ENCODE results near the gene CCBE1. TPM values are rescaled to one million over a fixed set of nuclear protein-coding genes. Genes with fewer than 3 reads are reported as not detected.

The CCBE1 gene
- total RNA-seq, 2 experiments from 2014 or later = not detected

GRCh38 chr18:59555995-59556659, 141.1 kb downstream of the CCBE1 start:
- Mint-ChIP-seq H3K36me3 (ENCODE audit: low read depth) (no peaks in the 10 kb centered on the region), H3K4me3 (no peak overlapping the region), H3K27ac (no peak overlapping the region), H3K27me3 (no peaks in the 10 kb centered on the region), H3K9me3 (no peaks in the 10 kb centered on the region), H3K4me1 (no peaks in the 10 kb centered on the region)
- CTCF ChIA-PET = no interaction called here
- DNase-seq = no peak
- POLR2A ChIA-PET = no interaction called here

DNA sequence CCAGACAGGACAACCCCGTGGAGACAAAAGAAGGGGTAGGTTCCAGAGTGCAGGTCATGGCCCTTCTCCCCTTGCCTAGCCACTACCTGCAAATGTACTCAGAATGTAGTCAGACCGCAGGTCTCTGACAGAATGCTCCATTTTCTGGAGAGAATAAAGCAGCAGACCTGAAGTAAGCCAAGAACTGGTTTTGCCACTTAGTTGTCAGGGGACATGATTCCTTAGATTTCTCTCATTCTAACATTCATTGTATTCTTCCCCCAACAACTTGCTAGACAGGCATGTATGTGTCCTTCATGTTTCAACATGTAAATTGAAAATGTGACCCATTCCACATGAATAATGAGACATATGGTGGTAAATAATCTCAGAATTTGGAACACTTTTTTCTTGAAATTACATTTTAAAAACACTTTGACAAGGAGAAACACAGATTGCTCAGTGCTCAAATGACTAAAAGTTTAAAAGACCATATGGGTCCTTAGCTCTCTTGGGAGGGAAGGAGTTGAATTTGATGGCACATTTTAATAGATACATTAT, 142.4 kb downstream of the CCBE1 start:
- CTCF ChIA-PET = no interaction called here

DNA sequence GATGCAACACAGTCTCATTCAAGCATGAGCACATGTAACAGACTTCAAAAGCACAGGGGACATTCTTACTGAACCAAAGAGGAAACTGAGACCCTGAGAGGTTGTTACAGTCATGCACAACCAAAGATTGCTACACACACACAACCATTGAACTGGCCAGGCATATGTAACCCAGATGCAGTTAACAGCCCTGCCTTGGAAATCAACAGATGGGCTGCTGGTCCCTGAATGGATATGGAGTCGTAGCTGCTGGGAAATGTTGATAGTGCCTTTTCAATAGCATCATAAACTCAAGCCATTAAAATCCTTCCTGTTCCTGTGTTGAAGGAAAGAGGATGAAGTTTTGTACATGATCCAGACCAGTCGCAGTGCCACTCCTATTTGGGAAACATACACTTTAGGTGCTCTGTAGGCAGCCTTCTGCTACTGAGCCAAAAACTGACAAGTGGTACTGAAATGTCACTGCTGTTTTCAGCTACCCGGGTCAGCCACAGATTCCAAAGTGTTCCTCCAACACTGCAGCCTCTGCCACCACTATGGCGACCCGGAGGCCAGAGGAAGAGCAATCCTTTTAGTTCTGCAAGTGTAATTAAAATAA, 143.9 kb downstream of the CCBE1 start:
- no peak for DNase-seq
- H3K4me3 Mint-ChIP-seq = no peak overlapping the region
- H3K27me3 Mint-ChIP-seq = no peaks in the 10 kb centered on the region
- ChIA-PET CTCF (no interaction called here), POLR2A (no interaction called here)
- no peaks in the 10 kb centered on the region for H3K4me1 Mint-ChIP-seq
- H3K27ac Mint-ChIP-seq = no peak overlapping the region
- H3K36me3 Mint-ChIP-seq (ENCODE audit: low read depth) = no peaks in the 10 kb centered on the region
- no peaks in the 10 kb centered on the region for H3K9me3 Mint-ChIP-seq

More for the DNA sequence above, 142.4 kb downstream of the CCBE1 start:
- Mint-ChIP-seq H3K27ac (no peak overlapping the region), H3K9me3 (no peaks in the 10 kb centered on the region), H3K36me3 (ENCODE audit: low read depth) (no peaks in the 10 kb centered on the region), H3K4me1 (no peaks in the 10 kb centered on the region), H3K4me3 (no peak overlapping the region), H3K27me3 (no peaks in the 10 kb centered on the region)
- POLR2A ChIA-PET = no interaction called here
- DNase-seq = no peak

DNA sequence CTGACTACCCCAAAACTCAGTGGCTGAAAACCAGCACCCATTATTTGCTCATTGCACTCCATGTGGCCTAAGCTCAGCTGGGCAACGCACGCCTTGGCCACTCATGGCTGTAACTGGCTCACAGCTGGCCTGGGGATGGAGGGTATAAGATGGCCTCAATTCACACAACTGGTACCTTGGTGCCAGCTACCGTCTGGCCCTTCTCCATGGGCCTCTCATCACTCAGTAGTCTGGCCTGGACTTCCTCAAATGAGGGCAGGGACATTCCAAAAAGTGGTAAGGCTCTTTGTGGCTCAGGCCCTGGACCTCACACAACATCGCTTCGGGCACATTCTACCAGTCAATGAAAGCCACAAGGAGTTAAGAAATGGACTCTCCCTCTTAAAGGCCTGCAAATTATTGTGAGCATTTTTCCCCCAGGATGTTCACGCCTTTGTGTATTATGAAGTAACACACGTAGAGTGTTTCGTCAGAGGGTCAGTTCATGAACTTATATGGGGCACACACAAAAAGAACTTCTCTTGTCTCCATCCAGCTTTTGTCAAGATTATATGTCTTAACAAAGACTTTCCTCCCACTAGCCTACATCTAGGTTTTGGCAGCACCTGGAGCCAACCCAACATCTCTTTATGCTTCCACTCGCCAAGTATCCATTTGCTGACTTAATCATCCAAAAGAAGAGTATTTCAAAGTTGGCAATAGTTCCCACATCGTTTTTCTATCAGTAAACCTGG, 145.2 kb downstream of the CCBE1 start:
- Mint-ChIP-seq H3K4me3 (no peak overlapping the region), H3K27me3 (peaks cover 7% of the 10 kb centered on the region), H3K27ac (no peak overlapping the region), H3K9me3 (no peaks in the 10 kb centered on the region), H3K36me3 (ENCODE audit: low read depth) (no peaks in the 10 kb centered on the region), H3K4me1 (no peaks in the 10 kb centered on the region)
- ChIA-PET POLR2A (no interaction called here), CTCF (no interaction called here)
- DNase-seq = no peak

GRCh38 chr18:59550174-59550516, 147.1 kb downstream of the CCBE1 start:
- H3K9me3 Mint-ChIP-seq = no peaks in the 10 kb centered on the region
- H3K4me3 Mint-ChIP-seq = no peak overlapping the region
- no peak for DNase-seq
- CTCF ChIA-PET = no interaction called here
- H3K36me3 Mint-ChIP-seq (ENCODE audit: low read depth) = no peaks in the 10 kb centered on the region
- H3K27me3 Mint-ChIP-seq = peaks cover 7% of the 10 kb centered on the region
- POLR2A ChIA-PET = no interaction called here
- no peak overlapping the region for H3K27ac Mint-ChIP-seq
- H3K4me1 Mint-ChIP-seq = no peaks in the 10 kb centered on the region

DNA sequence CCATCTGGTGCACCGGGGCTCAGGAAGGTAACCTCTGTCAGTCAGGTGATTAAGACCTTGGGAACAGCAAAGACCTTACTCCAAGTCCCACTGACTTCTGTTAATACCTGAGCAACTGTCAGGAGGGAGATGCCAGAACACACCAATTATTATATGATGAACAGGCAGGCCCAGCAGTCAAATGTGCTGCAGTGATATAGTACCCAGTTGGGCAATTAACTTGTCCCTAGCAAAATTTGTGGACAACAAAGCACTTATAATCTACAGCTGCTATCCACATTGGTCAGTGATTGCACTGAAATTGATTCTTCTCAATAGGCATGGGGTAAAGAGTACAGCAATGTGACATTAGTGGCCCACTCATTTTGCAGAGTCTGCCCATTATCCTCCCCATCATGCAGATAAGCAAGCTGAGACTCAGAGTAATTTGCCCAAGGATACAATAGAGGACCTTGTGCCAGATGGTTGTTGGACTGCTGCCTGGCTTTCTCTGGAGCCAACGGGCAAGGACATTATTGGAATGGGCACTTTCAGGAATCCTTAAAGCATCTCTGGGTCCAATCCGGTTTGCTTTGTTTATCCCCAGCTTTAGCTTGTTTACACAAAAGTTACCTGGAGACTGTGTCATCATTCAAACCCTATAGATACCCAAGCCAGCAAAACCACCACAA, 147.6 kb downstream of the CCBE1 start:
- Mint-ChIP-seq H3K9me3 (no peaks in the 10 kb centered on the region), H3K27me3 (peaks cover 7% of the 10 kb centered on the region), H3K27ac (no peak overlapping the region), H3K4me3 (no peak overlapping the region), H3K4me1 (no peaks in the 10 kb centered on the region), H3K36me3 (ENCODE audit: low read depth) (no peaks in the 10 kb centered on the region)
- CTCF ChIA-PET = no interaction called here
- no peak for DNase-seq
- POLR2A ChIA-PET = no interaction called here

DNA sequence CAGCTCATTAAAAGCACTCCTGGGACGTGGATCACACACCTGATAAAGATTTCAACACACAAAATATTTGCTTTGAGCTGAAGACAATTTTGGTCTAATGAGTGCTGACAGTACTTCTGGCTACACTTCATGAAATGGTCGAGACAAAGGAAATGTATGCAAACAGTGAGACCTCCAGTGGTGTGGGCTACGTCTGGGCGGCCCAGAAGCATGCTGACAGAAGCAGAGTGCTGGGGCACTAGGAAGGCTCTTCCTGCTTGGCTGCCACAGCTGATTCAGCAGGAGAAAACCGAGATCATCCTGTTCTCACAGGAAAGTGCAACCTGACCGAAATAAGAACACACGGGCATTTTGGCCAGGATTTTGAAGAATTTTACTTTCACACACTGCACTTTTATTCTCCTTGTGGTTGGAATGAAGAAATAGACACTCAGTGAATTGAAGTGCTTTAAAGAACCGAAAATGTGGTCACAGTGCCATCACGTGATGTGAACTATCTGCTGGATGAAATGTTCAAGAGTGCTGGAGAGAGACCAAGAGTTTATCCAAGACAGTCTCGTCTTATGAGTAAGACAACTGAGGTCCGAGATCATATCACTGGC, 149.5 kb downstream of the CCBE1 start:
- H3K4me1 Mint-ChIP-seq = no peaks in the 10 kb centered on the region
- POLR2A ChIA-PET = no interaction called here

GRCh38 chr18:59546188-59546587, 151.0 kb downstream of the CCBE1 start:
- DNase-seq = no peak
- ChIA-PET POLR2A (no interaction called here), CTCF (no interaction called here)
- no peaks in the 10 kb centered on the region for H3K4me1 Mint-ChIP-seq
- H3K4me3 Mint-ChIP-seq = no peak overlapping the region
- no peaks in the 10 kb centered on the region for H3K36me3 Mint-ChIP-seq (ENCODE audit: low read depth)
- H3K27me3 Mint-ChIP-seq = peaks cover 7% of the 10 kb centered on the region
- no peaks in the 10 kb centered on the region for H3K9me3 Mint-ChIP-seq
- no peak overlapping the region for H3K27ac Mint-ChIP-seq

More for the DNA sequence above, 149.5 kb downstream of the CCBE1 start:
- H3K36me3 Mint-ChIP-seq (ENCODE audit: low read depth) = no peaks in the 10 kb centered on the region
- H3K27me3 Mint-ChIP-seq = peaks cover 7% of the 10 kb centered on the region
- DNase-seq = no peak
- no peaks in the 10 kb centered on the region for H3K9me3 Mint-ChIP-seq
- CTCF ChIA-PET = no interaction called here
- H3K27ac Mint-ChIP-seq = no peak overlapping the region
- H3K4me3 Mint-ChIP-seq = no peak overlapping the region

- Mint-ChIP-seq H3K36me3 (ENCODE audit: low read depth) (no peaks in the 10 kb centered on the region), H3K4me1 (no peaks in the 10 kb centered on the region), H3K27me3 (peaks cover 4% of the 10 kb centered on the region), H3K9me3 (no peaks in the 10 kb centered on the region), H3K4me3 (no peak overlapping the region), H3K27ac (no peak overlapping the region)
- CTCF ChIA-PET = no interaction called here
- no peak for DNase-seq
- POLR2A ChIA-PET = no interaction called here
Measured at GRCh38 chr18:59540780-59541179, 156.4 kb downstream of the CCBE1 start.

GRCh38 chr18:59540346-59540745, 156.9 kb downstream of the CCBE1 start:
- DNase-seq = no peak
- no peaks in the 10 kb centered on the region for H3K36me3 Mint-ChIP-seq (ENCODE audit: low read depth)
- POLR2A ChIA-PET = no interaction called here
- peaks cover 4% of the 10 kb centered on the region for H3K27me3 Mint-ChIP-seq
- CTCF ChIA-PET = no interaction called here
- no peaks in the 10 kb centered on the region for H3K9me3 Mint-ChIP-seq
- H3K4me3 Mint-ChIP-seq = no peak overlapping the region
- H3K4me1 Mint-ChIP-seq = no peaks in the 10 kb centered on the region
- H3K27ac Mint-ChIP-seq = no peak overlapping the region

DNA sequence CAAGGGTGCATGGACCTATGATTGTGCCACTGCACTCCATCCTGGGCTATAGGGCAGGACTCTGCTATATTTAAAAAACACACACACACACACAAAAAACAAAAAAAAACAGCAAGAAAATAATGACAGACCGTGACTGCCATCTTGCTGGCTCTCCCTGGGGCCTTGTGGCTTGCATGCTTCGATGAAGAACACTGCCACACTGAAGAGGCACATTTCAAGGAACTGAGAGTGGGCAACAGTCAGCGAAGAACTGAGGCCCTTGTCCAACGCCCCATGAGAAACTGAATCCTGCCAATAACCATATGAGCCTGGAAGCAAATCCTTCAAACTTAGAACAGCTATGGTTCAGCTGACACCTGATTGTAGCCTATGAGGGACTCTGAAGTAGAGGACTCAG, 158.1 kb downstream of the CCBE1 start:
- H3K4me3 Mint-ChIP-seq = no peak overlapping the region
- H3K4me1 Mint-ChIP-seq = no peaks in the 10 kb centered on the region
- no peaks in the 10 kb centered on the region for H3K36me3 Mint-ChIP-seq (ENCODE audit: low read depth)
- no peak overlapping the region for H3K27ac Mint-ChIP-seq
- no peak for DNase-seq
- ChIA-PET CTCF (no interaction called here), POLR2A (no interaction called here)
- H3K27me3 Mint-ChIP-seq = peaks cover 4% of the 10 kb centered on the region
- H3K9me3 Mint-ChIP-seq = no peaks in the 10 kb centered on the region

DNA sequence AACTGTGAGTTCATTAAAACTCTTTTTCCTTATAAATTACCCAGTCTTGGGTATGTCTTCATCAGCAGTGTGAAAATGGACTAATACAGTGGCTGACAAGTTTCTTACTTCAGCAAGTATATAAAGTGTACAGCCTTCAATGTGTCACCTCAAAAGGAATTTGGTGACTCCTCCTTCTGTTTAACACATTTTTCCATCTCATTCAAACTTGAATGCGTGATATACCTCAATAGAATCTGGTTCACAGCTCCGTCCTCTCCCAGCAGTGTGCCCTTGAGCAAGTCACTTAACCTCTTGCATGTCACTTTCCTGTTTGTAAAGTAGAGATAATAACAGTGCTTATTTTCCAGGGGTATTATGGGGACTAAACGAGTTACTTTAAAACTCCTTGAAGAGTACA, 159.6 kb downstream of the CCBE1 start:
- no peaks in the 10 kb centered on the region for H3K9me3 Mint-ChIP-seq
- H3K4me1 Mint-ChIP-seq = no peaks in the 10 kb centered on the region
- DNase-seq = no peak
- peaks cover 4% of the 10 kb centered on the region for H3K27me3 Mint-ChIP-seq
- H3K36me3 Mint-ChIP-seq (ENCODE audit: low read depth) = no peaks in the 10 kb centered on the region
- POLR2A ChIA-PET = no interaction called here
- CTCF ChIA-PET = no interaction called here
- no peak overlapping the region for H3K27ac Mint-ChIP-seq
- H3K4me3 Mint-ChIP-seq = no peak overlapping the region

- Mint-ChIP-seq H3K27ac (no peak overlapping the region), H3K9me3 (no peaks in the 10 kb centered on the region), H3K4me1 (no peaks in the 10 kb centered on the region), H3K36me3 (ENCODE audit: low read depth) (no peaks in the 10 kb centered on the region), H3K27me3 (peaks cover 4% of the 10 kb centered on the region), H3K4me3 (no peak overlapping the region)
- DNase-seq = no peak
- ChIA-PET CTCF (interaction anchor here (0.7 kb wide), 1 partner anchor 932 kb away, joined by 4 read pairs; no protein-coding TSS in a partner anchor), POLR2A (no interaction called here)
Measured at GRCh38 chr18:59536166-59536565, 161.1 kb downstream of the CCBE1 start.

Measured in activated CD4-positive, alpha-beta T cell treated with anti-CD3 and anti-CD28 coated beads, Interleukin-2, amount 10 ng/mL, durations not matched to agents 7 days and 5 days (primary cell).